IPS-18a (cell line): Measurements from ENCODE around the gene HPGDS.

Source experiments
- H3K27ac ChIP-seq: one replicate; pipeline ENCODE4 v1.5.1; 2013; ENCODE audit warnings: low read length
- H3K27me3 ChIP-seq: one replicate; pipeline ENCODE4 v1.6.1; 2013; ENCODE audit warnings: mild to moderate bottlenecking, low read length; ENCODE audit not compliant: control insufficient read depth, insufficient read depth
- H3K36me3 ChIP-seq: one replicate; pipeline ENCODE4 v1.6.1; 2013; ENCODE audit warnings: low read depth, low read length; ENCODE audit not compliant: control insufficient read depth
- H3K4me1 ChIP-seq: one replicate; pipeline ENCODE4 v1.6.1; 2013; ENCODE audit warnings: low read depth, low read length; ENCODE audit not compliant: control insufficient read depth
- H3K4me3 ChIP-seq: one replicate; pipeline ENCODE4 v1.5.1; 2013; ENCODE audit warnings: low read length
- H3K9ac ChIP-seq: one replicate; pipeline ENCODE4 v1.6.1; 2013; ENCODE audit warnings: mild to moderate bottlenecking, low read length, moderate library complexity
- H3K9me3 ChIP-seq: one replicate; pipeline ENCODE4 v1.6.1; 2013; ENCODE audit warnings: low read depth, low read length; ENCODE audit not compliant: control insufficient read depth

Gene HPGDS

DNA sequence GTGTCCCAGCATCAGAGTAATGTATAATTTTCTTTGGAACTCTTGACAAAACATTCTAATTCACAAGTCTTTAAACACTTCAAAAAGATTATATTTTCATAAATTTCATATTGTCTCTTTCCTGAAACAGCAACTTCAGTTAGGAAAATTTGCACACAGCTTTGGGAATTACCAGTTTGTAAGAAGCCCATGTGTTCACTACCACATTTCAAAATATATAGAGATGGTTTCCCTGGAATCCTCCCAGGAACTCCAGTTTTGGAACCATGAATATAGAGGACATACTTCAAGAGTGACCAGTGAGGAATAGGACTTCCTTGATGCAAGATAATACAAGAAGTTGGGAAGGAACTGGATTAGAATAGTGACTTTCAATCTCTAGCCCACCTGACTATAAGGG, 28.7 kb upstream of the HPGDS start:
- no peak overlapping the region for H3K4me3 ChIP-seq
- H3K9me3 ChIP-seq: no peaks in the 10 kb centered on the region
- no peaks in the 10 kb centered on the region for H3K36me3 ChIP-seq
- no peaks in the 10 kb centered on the region for H3K4me1 ChIP-seq
- H3K9ac ChIP-seq: no peak overlapping the region
- no peaks in the 10 kb centered on the region for H3K27me3 ChIP-seq
- H3K27ac ChIP-seq: no peak overlapping the region

DNA sequence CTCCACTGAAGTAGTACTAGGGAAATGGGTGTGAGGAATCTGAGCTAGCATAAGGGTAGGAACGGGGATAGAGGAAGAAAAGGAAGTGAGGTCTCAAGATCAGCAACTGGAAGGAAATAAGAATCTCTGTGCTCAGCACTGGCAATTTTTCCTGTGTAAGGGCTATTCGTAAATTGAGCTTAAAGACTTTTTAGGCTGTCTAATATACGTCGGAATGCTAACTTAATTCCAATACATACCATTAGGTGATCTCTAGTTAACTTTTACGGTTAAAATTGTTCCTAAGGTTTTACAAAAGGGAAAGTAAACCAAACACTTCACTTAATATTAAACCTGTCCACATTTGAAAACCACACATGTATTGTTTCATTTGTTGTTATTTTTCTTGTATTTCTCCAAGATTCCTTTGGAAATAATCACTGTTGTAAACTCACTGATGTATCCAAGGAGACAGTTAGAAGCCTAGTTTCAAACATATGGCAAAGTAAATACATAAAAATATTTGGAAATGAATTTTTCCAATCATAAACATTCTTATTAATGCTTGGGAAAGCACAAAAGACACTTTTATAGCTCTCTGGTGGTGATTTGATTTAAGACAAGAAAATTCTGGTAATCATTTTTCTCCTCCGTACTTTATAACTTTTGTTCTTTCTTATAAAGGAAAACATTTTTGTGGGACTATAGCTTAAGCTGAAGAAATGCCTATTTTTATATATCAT, 28.1 kb upstream of the HPGDS start:
- Histone ChIP-seq H3K27me3 (no peaks in the 10 kb centered on the region), H3K4me3 (no peak overlapping the region), H3K27ac (no peak overlapping the region), H3K4me1 (no peaks in the 10 kb centered on the region), H3K9ac (no peak overlapping the region), H3K9me3 (no peaks in the 10 kb centered on the region), H3K36me3 (no peaks in the 10 kb centered on the region)

DNA sequence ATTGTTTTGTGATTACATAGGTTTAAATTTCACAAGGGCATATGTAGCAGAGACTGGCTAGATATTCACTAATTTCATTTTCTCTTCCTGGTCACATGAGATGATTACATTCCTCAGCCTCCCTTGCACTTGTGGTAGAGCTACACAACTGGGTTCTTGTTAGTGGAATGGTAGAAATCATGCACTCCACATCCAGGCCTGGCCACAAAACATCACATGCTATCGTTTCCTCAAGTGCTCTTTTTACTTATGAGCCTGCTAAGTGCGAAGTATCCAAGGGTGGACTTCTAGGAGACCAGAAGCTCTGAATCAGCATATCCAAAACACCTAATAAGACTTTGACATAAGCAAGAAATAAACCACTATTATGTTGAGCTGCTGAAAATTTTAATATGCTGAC, 26.4 kb upstream of the HPGDS start:
- Histone ChIP-seq H3K36me3 (no peaks in the 10 kb centered on the region), H3K27me3 (no peaks in the 10 kb centered on the region), H3K4me3 (no peak overlapping the region), H3K9ac (no peak overlapping the region), H3K27ac (no peak overlapping the region), H3K4me1 (no peaks in the 10 kb centered on the region), H3K9me3 (no peaks in the 10 kb centered on the region)

DNA sequence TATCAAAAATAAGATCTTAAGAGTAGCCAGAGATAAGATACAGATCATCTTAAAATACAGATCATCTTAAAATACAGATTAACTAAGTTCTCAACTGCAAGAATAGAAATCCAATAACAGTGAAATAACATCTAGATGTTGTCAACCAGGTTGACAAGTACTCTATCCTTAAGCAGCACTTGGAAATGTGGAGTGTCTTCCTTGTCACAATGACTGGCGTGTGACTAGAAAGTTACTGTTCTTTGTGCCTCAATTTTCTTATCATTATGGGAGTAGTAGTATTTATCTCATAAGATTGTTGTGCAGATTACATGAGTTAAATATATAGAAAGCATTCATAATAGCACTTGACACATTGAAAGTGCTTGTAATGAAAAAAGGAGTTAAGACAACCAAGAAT, 25.8 kb upstream of the HPGDS start:
- Histone ChIP-seq H3K9me3 (no peaks in the 10 kb centered on the region), H3K9ac (no peak overlapping the region), H3K27me3 (no peaks in the 10 kb centered on the region), H3K27ac (no peak overlapping the region), H3K4me3 (no peak overlapping the region), H3K36me3 (no peaks in the 10 kb centered on the region), H3K4me1 (no peaks in the 10 kb centered on the region)

DNA sequence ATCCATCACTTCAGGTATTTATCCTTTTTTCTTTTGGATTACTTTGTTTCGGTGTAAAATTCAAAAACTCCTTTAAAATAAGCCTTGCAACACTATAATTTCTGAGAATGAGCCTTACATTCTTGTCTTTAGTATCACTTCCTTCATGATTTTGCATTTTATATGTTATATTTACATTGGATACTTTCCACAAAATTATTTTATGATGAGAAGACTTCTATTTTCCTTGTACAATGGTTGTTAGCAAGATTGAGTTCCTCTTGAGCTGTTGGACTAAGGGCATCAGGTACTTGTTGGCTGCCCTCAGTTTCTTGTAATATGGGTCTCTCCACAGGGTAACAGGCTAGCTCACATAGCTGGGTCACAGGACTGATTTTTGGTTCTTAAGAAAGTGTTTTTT, 22.7 kb upstream of the HPGDS start:
- H3K27me3 ChIP-seq: no peaks in the 10 kb centered on the region
- H3K36me3 ChIP-seq: no peaks in the 10 kb centered on the region
- no peak overlapping the region for H3K9ac ChIP-seq
- no peaks in the 10 kb centered on the region for H3K4me1 ChIP-seq
- H3K4me3 ChIP-seq: no peak overlapping the region
- no peak overlapping the region for H3K27ac ChIP-seq
- no peaks in the 10 kb centered on the region for H3K9me3 ChIP-seq

DNA sequence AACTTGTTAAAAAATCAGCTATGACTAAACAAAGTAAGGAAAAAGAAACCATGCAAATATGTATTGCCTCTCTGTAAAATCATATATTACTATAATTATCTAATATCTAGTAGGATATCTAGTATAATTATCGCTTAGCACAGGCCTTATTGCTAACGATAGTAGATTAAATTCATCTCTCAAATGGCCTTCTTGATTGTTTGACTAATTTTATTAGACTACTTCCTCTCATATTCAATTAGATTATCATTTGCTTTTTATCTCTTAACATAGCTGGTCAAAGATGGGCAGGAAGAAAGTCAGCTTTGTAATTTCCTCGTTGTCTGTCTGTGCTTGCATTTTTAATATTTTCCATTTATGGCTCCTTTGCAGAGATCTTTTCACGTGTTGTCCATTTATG, 21.9 kb upstream of the HPGDS start:
- no peaks in the 10 kb centered on the region for H3K36me3 ChIP-seq
- H3K4me1 ChIP-seq: no peaks in the 10 kb centered on the region
- H3K27ac ChIP-seq: no peak overlapping the region

DNA sequence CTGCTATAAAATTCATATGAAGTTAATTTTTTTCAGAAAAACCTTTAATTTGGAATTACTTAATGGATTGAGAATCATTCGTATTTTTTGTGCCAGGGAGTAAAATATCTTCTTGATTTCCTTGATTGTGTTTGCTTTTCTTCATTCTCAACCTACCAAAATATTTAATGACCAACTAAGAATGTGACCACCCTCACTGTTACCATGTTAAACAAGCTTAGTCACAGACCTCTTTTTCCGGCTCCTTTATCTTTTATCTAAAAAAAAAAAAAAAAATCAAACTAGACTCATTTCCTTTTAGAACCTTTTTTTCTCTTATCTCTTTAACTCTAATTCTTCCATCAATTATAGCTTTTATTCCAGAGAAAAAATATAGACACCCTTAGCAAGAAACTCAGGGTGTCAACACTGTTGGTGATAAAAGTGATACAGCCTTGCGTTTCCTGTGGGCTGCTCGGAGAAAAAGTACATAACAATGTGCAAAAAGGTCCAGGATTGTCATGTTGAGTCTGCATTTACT, 20.6 kb upstream of the HPGDS start:
- Histone ChIP-seq H3K27me3 (no peaks in the 10 kb centered on the region), H3K27ac (no peak overlapping the region), H3K4me3 (no peak overlapping the region)

More for the DNA sequence above, 21.9 kb upstream of the HPGDS start:
- H3K27me3 ChIP-seq: no peaks in the 10 kb centered on the region
- H3K4me3 ChIP-seq: no peak overlapping the region
- no peak overlapping the region for H3K9ac ChIP-seq
- H3K9me3 ChIP-seq: no peaks in the 10 kb centered on the region

DNA sequence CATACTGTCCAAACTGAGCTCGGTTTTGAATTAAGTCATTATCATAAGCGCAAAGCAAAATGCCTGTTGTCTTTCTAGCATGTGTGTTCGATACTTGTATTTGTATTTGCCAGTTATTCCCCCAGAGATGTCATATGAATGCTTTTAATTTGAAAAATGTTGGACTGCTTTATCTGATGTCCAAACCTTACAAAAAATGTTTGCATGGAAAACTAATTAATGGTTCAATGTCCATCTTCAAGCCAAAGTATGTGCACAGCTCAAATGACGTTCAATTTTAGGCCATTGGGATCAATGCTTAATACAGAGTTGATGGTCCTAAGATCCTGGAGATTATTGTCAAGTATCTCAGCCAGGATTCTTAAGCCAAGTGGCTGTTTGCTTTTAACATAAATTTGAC, 17.2 kb upstream of the HPGDS start:
- H3K9me3 ChIP-seq: no peaks in the 10 kb centered on the region
- no peak overlapping the region for H3K9ac ChIP-seq
- H3K4me3 ChIP-seq: no peak overlapping the region
- no peaks in the 10 kb centered on the region for H3K4me1 ChIP-seq
- no peaks in the 10 kb centered on the region for H3K36me3 ChIP-seq
- H3K27me3 ChIP-seq: no peaks in the 10 kb centered on the region
- no peak overlapping the region for H3K27ac ChIP-seq

More for the DNA sequence above, 20.6 kb upstream of the HPGDS start:
- Histone ChIP-seq H3K9me3 (no peaks in the 10 kb centered on the region), H3K9ac (no peak overlapping the region), H3K36me3 (no peaks in the 10 kb centered on the region), H3K4me1 (no peaks in the 10 kb centered on the region)

DNA sequence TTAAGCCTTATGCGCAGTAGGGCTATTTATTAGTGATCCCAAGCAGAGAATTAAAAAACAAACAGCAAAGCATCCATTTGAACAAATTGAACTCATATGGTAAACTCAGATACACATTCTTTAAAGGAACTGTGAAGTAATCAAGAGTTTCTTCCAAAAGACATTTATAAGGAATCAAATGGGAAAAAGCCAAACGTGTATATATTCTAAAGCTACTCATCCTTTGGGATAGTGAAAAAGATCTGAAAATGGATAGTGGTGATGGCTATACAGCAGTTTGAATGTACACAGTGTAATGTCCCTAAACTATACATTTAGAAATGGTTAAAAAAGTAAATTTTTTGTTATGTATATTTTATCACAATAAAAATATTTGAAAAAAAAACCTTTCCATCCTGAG, 16.6 kb upstream of the HPGDS start:
- no peak overlapping the region for H3K9ac ChIP-seq
- no peaks in the 10 kb centered on the region for H3K27me3 ChIP-seq
- no peaks in the 10 kb centered on the region for H3K36me3 ChIP-seq
- H3K9me3 ChIP-seq: no peaks in the 10 kb centered on the region
- H3K4me3 ChIP-seq: no peak overlapping the region
- H3K27ac ChIP-seq: no peak overlapping the region
- no peaks in the 10 kb centered on the region for H3K4me1 ChIP-seq

DNA sequence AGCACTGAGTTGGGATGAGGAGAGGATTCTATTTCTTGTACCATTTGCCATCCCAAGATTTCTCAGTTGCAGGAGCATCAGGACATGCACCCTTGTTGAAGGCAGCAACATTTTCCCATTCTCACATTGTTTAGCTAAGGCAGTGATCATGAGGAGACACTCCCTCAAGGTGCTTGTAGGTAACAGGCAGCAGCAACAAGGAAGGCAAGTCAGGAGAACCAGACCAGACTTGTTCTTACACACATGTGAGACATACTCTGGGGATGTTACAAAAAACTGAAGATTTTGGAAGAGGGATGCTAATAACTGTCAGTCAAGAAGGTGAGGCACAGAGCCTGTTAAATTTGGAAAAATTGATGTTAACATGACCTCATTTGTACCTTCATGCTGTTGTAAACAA, 15.5 kb upstream of the HPGDS start:
- no peaks in the 10 kb centered on the region for H3K4me1 ChIP-seq
- no peaks in the 10 kb centered on the region for H3K9me3 ChIP-seq
- no peak overlapping the region for H3K27ac ChIP-seq
- H3K36me3 ChIP-seq: no peaks in the 10 kb centered on the region
- H3K4me3 ChIP-seq: no peak overlapping the region
- H3K9ac ChIP-seq: no peak overlapping the region
- no peaks in the 10 kb centered on the region for H3K27me3 ChIP-seq

DNA sequence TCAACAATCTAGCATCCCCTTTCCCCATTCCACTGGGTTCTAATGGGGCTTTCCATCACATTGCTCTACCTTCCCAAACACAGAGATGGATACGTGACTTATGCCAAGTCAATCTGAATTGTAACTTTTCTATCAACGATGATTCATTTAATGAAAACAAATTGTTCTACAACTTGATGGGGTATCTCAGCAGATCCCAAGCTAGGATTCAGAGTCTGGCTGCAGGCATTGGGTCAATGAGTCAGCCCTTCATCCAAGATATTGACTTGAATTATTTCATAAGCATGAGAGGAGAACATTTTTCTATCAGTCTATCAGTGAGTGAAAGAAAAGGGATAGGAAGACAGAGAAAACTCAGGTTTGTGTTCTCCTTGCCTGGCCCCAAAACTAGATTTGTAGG, 15.0 kb upstream of the HPGDS start:
- Histone ChIP-seq H3K4me3 (no peak overlapping the region), H3K27me3 (no peaks in the 10 kb centered on the region), H3K27ac (no peak overlapping the region), H3K36me3 (no peaks in the 10 kb centered on the region), H3K9me3 (no peaks in the 10 kb centered on the region), H3K9ac (no peak overlapping the region), H3K4me1 (no peaks in the 10 kb centered on the region)

DNA sequence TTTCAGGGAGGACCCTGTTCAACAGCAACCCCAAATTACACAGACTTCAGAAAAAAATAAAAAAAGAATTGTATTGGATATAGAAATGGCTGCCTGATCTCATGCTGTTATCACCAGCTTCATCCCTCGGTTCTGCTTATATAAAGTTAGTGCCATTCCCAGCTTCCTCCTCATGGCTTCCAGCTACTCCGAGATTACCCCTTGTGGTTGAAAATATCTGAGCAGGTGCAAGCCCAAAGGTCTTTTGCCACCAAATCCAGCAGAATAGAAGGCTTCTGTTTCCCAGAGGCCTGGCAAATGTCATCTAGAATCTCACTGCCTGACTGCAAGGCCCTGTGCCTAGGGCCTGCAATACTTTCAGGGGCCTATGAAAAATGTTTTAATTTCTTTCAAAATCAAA, 13.8 kb upstream of the HPGDS start:
- H3K9ac ChIP-seq: no peak overlapping the region
- no peaks in the 10 kb centered on the region for H3K4me1 ChIP-seq
- H3K36me3 ChIP-seq: no peaks in the 10 kb centered on the region
- H3K27me3 ChIP-seq: no peaks in the 10 kb centered on the region
- no peak overlapping the region for H3K4me3 ChIP-seq
- no peaks in the 10 kb centered on the region for H3K9me3 ChIP-seq
- H3K27ac ChIP-seq: no peak overlapping the region
